Liver (tissue), 9 donors: ENCODE measurements around the gene CDH1. TPM values are rescaled to one million over a fixed set of nuclear protein-coding genes. Genes with fewer than 3 reads are reported as not detected.

Experiments used
- DNase-seq: peaks from one replicate; pipeline ENCODE4 v3.0.0-alpha.2; 2017; ENCODE audit warnings: low spot score
- H3K27ac ChIP-seq, 2 donors: one replicate each; pipeline ENCODE4 v1.7.0; 2013; ENCODE audit warnings: inconsistent platforms in 2 of 2, low read length in 2 of 2, control low read depth in 1 of 2, low read depth in 1 of 2, mild to moderate bottlenecking in 1 of 2
- H3K27me3 ChIP-seq, 4 donors: one replicate each; pipeline versions ENCODE4 v1.6.1 to v1.7.0; 2013; ENCODE audit warnings: low read length in 3 of 4, inconsistent platforms in 1 of 4, mild to moderate bottlenecking in 1 of 4, moderate library complexity in 1 of 4; ENCODE audit not compliant: control insufficient read depth in 4 of 4, insufficient read depth in 4 of 4
- H3K36me3 ChIP-seq, 4 donors: one replicate each; pipeline versions ENCODE4 v1.6.1 to v1.7.0; 2013; ENCODE audit warnings: low read length in 3 of 4, mild to moderate bottlenecking in 3 of 4, low read depth in 1 of 4, moderate library complexity in 1 of 4; ENCODE audit not compliant: control insufficient read depth in 4 of 4, insufficient read depth in 3 of 4
- H3K4me1 ChIP-seq, 4 donors: one replicate each; pipeline versions ENCODE4 v1.6.1 to v1.7.0; 2013; ENCODE audit warnings: low read length in 3 of 4, mild to moderate bottlenecking in 3 of 4, moderate library complexity in 1 of 4; ENCODE audit not compliant: control insufficient read depth in 4 of 4, insufficient read depth in 4 of 4
- H3K4me3 ChIP-seq, 3 donors: one replicate each; pipeline versions ENCODE4 v1.6.1 to v1.7.0; 2013; ENCODE audit warnings: low read length in 3 of 3, control low read depth in 1 of 3, low read depth in 1 of 3, mild to moderate bottlenecking in 1 of 3
- H3K9ac ChIP-seq, 2 donors: one replicate each; pipeline ENCODE4 v1.7.0; 2013; ENCODE audit warnings: low read length in 2 of 2, mild to moderate bottlenecking in 2 of 2, moderate library complexity in 2 of 2, control low read depth in 1 of 2, low read depth in 1 of 2
- H3K9me3 ChIP-seq, 4 donors: one replicate each; pipeline versions ENCODE4 v1.6.1 to v1.7.0; 2013; ENCODE audit warnings: low read length in 3 of 4; ENCODE audit not compliant: control insufficient read depth in 4 of 4
- FOXA1 ChIP-seq: IDR thresholded peaks from 2 replicates; pipeline ENCODE4 v1.6.1; 2016; ENCODE audit warnings: antibody characterized with exemption
- FOXA2 ChIP-seq: IDR thresholded peaks from 2 replicates; pipeline ENCODE4 v1.6.1; 2016; ENCODE audit warnings: antibody characterized with exemption
- GABPA ChIP-seq, 2 donors: IDR thresholded peaks in 1 of 2; conservative IDR thresholded peaks in 1 of 2; 2 replicates each; pipeline ENCODE4 v1.6.1; 2016; ENCODE audit warnings: antibody characterized with exemption in 2 of 2, mild to moderate bottlenecking in 1 of 2, moderate library complexity in 1 of 2
- HNF4A ChIP-seq, 2 donors: conservative IDR thresholded peaks; 2 replicates each; pipeline ENCODE4 v1.6.1; 2016; ENCODE audit warnings: antibody characterized with exemption in 2 of 2, mild to moderate bottlenecking in 2 of 2
- HNF4G ChIP-seq: IDR thresholded peaks from 2 replicates; pipeline ENCODE4 v1.6.1; 2016; ENCODE audit warnings: antibody characterized with exemption
- JUND ChIP-seq, 2 donors: IDR thresholded peaks; 2 replicates each; pipeline ENCODE4 v1.6.1; 2016; ENCODE audit warnings: antibody characterized with exemption in 2 of 2
- NR2F2 ChIP-seq: IDR thresholded peaks from 2 replicates; pipeline ENCODE4 v1.6.1; 2016; ENCODE audit warnings: antibody characterized with exemption
- RAD21 ChIP-seq, 2 donors: IDR thresholded peaks; 2 replicates each; pipeline ENCODE4 v1.6.1; 2016; ENCODE audit warnings: antibody characterized with exemption in 2 of 2, mild to moderate bottlenecking in 2 of 2
- REST ChIP-seq: IDR thresholded peaks from 2 replicates; pipeline ENCODE4 v1.6.1; 2016; ENCODE audit warnings: antibody characterized with exemption, mild to moderate bottlenecking
- RXRA ChIP-seq, 2 donors: IDR thresholded peaks; 2 replicates each; pipeline ENCODE4 v1.6.1; 2017 to 2018; ENCODE audit warnings: antibody characterized with exemption in 2 of 2, mild to moderate bottlenecking in 1 of 2
- TAF1 ChIP-seq: conservative IDR thresholded peaks from 2 replicates; pipeline ENCODE4 v1.6.1; 2016; ENCODE audit warnings: antibody characterized with exemption, mild to moderate bottlenecking
- YY1 ChIP-seq: IDR thresholded peaks from 2 replicates; pipeline ENCODE4 v1.6.1; 2016; ENCODE audit warnings: antibody characterized with exemption, mild to moderate bottlenecking
- WGBS: extraction: QIAGEN DNeasy Blood & Tissue Kit; methylation state at CpG from one replicate; pipeline ENCODE4 v1.1.7; 2013; 5-methylcytosine and 5-hydroxymethylcytosine counted together
- polyA plus RNA-seq, 2 donors: library from polyadenylated mRNA; stranded (reverse) in 1 of 2; unstranded in 1 of 2; fragments of 200-250 nt in 1 of 2; fragments of >200 nt in 1 of 2; fragmentation: Nextera tagmentation in 1 of 2; extraction: Ambion mirVana in 1 of 2; gene quantifications; one replicate each; pipeline versions ENCODE4 v1.2.1 to v1.2.3, GENCODE V29; 2013 to 2015
- total RNA-seq, 2 donors: library from RNA; depleted of rRNA; stranded (reverse); fragments of >200 nt; gene quantifications; one replicate each; pipeline ENCODE4 v1.2.3, GENCODE V29; 2014
- TF ChIP-seq, protein P1 (sequence below): IDR thresholded peaks from 2 replicates; pipeline ENCODE4 v1.6.1; 2016; ENCODE audit warnings: antibody characterized with exemption
- TF ChIP-seq, protein P2 (sequence below): fragments of 150-350 bp; IDR thresholded peaks from 2 replicates; pipeline ENCODE4 v1.5.1; 2017; ENCODE audit warnings: improper control_type of control experiment, low read depth, low read length; ENCODE audit not compliant: missing input control
- donor health status: healthy.
- donor health status: healthy.
- donor health status: healthy.
- donor health status: healthy.
- donor health status: healthy.

Gene CDH1
- total and polyA plus RNA-seq, 4 donors = 21.8 to 69.3 (median 50.3) TPM

DNA sequence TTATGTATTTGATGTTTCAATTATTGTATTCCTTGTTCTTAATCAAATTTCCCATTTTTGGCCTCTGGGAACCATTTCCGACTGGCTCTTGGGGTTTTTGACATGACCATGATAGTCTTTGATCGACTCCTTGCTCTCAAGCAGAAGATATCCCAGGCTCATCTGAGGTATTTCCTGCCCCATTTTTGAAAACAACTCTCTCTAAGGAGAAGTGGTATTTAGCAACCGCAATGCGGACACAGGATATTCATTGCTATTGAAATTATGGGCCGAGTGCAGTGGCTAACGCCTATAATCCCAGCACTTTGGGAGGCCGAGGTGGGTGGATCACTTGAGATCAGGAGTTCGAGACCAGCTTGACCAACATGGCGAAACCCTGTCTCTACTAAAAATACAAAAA lies 111.7 kb downstream of the CDH1 start:
- H3K4me1 ChIP-seq = peaks cover 2 to 12% (median 8%) of the 10 kb centered on the region in 4 donors
- WGBS = 89% methylated on average over 9 of the region's 9 CpGs
- peaks cover 0 to 2% (median under 1%) of the 10 kb centered on the region in 4 donors for H3K36me3 ChIP-seq
- no peak overlapping the region for H3K9ac ChIP-seq
- H3K4me3 ChIP-seq = no peak overlapping the region
- H3K27ac ChIP-seq = no peak overlapping the region
- H3K9me3 ChIP-seq = no peaks in the 10 kb centered on the region
- no peak for DNase-seq
- H3K27me3 ChIP-seq = no peaks in the 10 kb centered on the region
- no peak for TF ChIP-seq FOXA2
- no peak for TF ChIP-seq REST
- TF ChIP-seq NR2F2 = no peak
- TF ChIP-seq YY1 = no peak
- TF ChIP-seq, protein P1, sequence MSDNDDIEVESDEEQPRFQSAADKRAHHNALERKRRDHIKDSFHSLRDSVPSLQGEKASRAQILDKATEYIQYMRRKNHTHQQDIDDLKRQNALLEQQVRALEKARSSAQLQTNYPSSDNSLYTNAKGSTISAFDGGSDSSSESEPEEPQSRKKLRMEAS = no peak
- no peak for TF ChIP-seq GABPA (IDR thresholded peaks at IDR 0.05 in 1 of 2, conservative IDR thresholded peaks at IDR 0.05 in 1 of 2)
- TF ChIP-seq TAF1 = no peak
- TF ChIP-seq, protein P2, sequence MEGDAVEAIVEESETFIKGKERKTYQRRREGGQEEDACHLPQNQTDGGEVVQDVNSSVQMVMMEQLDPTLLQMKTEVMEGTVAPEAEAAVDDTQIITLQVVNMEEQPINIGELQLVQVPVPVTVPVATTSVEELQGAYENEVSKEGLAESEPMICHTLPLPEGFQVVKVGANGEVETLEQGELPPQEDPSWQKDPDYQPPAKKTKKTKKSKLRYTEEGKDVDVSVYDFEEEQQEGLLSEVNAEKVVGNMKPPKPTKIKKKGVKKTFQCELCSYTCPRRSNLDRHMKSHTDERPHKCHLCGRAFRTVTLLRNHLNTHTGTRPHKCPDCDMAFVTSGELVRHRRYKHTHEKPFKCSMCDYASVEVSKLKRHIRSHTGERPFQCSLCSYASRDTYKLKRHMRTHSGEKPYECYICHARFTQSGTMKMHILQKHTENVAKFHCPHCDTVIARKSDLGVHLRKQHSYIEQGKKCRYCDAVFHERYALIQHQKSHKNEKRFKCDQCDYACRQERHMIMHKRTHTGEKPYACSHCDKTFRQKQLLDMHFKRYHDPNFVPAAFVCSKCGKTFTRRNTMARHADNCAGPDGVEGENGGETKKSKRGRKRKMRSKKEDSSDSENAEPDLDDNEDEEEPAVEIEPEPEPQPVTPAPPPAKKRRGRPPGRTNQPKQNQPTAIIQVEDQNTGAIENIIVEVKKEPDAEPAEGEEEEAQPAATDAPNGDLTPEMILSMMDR = no peak
- no peak for TF ChIP-seq HNF4G
- TF ChIP-seq RAD21 (IDR thresholded peaks at IDR 0.05) = no peak
- TF ChIP-seq JUND (IDR thresholded peaks at IDR 0.05) = no peak
- no peak for TF ChIP-seq RXRA (IDR thresholded peaks at IDR 0.05)
- TF ChIP-seq FOXA1 = no peak

DNA sequence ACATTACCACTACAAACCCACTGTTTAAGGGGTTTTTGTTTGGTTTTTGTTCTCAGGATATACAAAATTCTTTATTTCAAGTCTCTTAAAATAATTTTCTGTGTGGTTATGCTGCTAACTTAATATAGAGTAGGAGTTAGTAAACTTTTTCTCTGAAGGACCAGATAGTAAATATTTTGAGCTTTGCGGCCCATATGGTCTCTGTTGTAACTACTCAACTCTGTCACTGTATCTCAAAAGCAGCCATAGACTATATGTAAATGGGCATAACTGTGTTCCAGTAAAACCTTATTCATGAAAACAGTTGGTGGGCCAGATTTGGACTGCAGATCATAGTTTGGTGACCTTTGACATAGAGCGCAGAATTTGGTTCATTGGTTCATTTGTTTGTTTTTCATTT lies 113.4 kb downstream of the CDH1 start:
- Histone ChIP-seq H3K27me3 (no peaks in the 10 kb centered on the region), H3K4me3 (no peak overlapping the region), H3K36me3 (peaks cover 0 to 3% (median under 1%) of the 10 kb centered on the region in 4 donors), H3K9ac (no peak overlapping the region), H3K4me1 (peaks cover 0 to 3% (median 0%) of the 10 kb centered on the region in 4 donors), H3K9me3 (no peaks in the 10 kb centered on the region), H3K27ac (no peak overlapping the region)
- peak in 1 of 2 donors; percentile 16 for TF ChIP-seq HNF4A (conservative IDR thresholded peaks at IDR 0.05)
- no peak for TF ChIP-seq RXRA (IDR thresholded peaks at IDR 0.05)
- TF ChIP-seq YY1 = no peak
- no peak for TF ChIP-seq HNF4G
- no peak for DNase-seq
- WGBS = 91% methylated on average over 2 of the region's 2 CpGs

- Histone ChIP-seq H3K36me3 (peaks cover 0 to 3% (median under 1%) of the 10 kb centered on the region in 4 donors), H3K27ac (no peak overlapping the region), H3K9ac (no peak overlapping the region), H3K4me3 (no peak overlapping the region), H3K9me3 (no peaks in the 10 kb centered on the region), H3K4me1 (peaks cover 0 to 3% (median 0%) of the 10 kb centered on the region in 4 donors), H3K27me3 (no peaks in the 10 kb centered on the region)
- WGBS = 95% methylated on average over 2 of the region's 2 CpGs
- TF ChIP-seq FOXA1 (no peak), TAF1 (no peak), HNF4A (conservative IDR thresholded peaks at IDR 0.05) (no peak), JUND (IDR thresholded peaks at IDR 0.05) (no peak), GABPA (IDR thresholded peaks at IDR 0.05 in 1 of 2, conservative IDR thresholded peaks at IDR 0.05 in 1 of 2) (no peak), RAD21 (IDR thresholded peaks at IDR 0.05) (no peak)
- TF ChIP-seq, protein P1 = no peak
- no peak for DNase-seq
Observed at GRCh38 chr16:68851601-68852000, 114.5 kb downstream of the CDH1 start.
